ENCODE results near the gene IZUMO2. TPM values are rescaled to one million over a fixed set of nuclear protein-coding genes. Genes with fewer than 3 reads are reported as not detected.

Gene IZUMO2
- total RNA-seq, 1 experiment from 2014 or later: not detected

- TF ChIP-seq, protein P1, sequence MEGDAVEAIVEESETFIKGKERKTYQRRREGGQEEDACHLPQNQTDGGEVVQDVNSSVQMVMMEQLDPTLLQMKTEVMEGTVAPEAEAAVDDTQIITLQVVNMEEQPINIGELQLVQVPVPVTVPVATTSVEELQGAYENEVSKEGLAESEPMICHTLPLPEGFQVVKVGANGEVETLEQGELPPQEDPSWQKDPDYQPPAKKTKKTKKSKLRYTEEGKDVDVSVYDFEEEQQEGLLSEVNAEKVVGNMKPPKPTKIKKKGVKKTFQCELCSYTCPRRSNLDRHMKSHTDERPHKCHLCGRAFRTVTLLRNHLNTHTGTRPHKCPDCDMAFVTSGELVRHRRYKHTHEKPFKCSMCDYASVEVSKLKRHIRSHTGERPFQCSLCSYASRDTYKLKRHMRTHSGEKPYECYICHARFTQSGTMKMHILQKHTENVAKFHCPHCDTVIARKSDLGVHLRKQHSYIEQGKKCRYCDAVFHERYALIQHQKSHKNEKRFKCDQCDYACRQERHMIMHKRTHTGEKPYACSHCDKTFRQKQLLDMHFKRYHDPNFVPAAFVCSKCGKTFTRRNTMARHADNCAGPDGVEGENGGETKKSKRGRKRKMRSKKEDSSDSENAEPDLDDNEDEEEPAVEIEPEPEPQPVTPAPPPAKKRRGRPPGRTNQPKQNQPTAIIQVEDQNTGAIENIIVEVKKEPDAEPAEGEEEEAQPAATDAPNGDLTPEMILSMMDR (IDR thresholded peaks at IDR 0.05): no peak
- no peak for DNase-seq (ENCODE audit: low read depth, low spot score)
- CTCF ChIA-PET: no interaction called here
Observed at GRCh38 chr19:50202386-50202785, 39.3 kb upstream of the IZUMO2 start.

GRCh38 chr19:50199259-50199555 lies 36.1 kb upstream of the IZUMO2 start:
- ChIA-PET POLR2A (no interaction called here), CTCF (no interaction called here)
- Histone ChIP-seq H3K36me3 (ENCODE audit: control insufficient read depth, insufficient read depth, low read length) (no peaks in the 10 kb centered on the region), H3K27ac (ENCODE audit: low read length) (no peak overlapping the region), H3K9me3 (ENCODE audit: control insufficient read depth, insufficient read depth, low read depth, low read length) (no peaks in the 10 kb centered on the region), H3K27me3 (ENCODE audit: control insufficient read depth, insufficient read depth, low read length) (no peaks in the 10 kb centered on the region; the same call in 1 of the 2 replicates), H3K4me1 (ENCODE audit: control insufficient read depth, insufficient read depth, low read length) (no peaks in the 10 kb centered on the region; the same call in 1 of the 2 replicates), H3K4me3 (ENCODE audit: low read depth in 2 of 2, low read length in 2 of 2) (no peak overlapping the region)
- intact Hi-C loops (cut with micrococcal nuclease; ENCODE audit: unreplicated experiment) (no loop called here), in situ Hi-C loops (cut with HindIII; ENCODE audit: low pct_unique_long_range_greater_than_20kb, low sequenced_read_pairs) (no loop called here)
- BruUV-seq (replicated peaks): no TSS peak
- no peak for TF ChIP-seq SIN3A (IDR thresholded peaks at IDR 0.05; ENCODE audit: borderline replicate concordance, insufficient read depth, low read depth, low read length)
- TF ChIP-seq, protein P1 (IDR thresholded peaks at IDR 0.05): no peak
- TF ChIP-seq TCF7L2 (IDR thresholded peaks at IDR 0.05; ENCODE audit: low read depth, low read length): no peak
- TF ChIP-seq, protein P2, sequence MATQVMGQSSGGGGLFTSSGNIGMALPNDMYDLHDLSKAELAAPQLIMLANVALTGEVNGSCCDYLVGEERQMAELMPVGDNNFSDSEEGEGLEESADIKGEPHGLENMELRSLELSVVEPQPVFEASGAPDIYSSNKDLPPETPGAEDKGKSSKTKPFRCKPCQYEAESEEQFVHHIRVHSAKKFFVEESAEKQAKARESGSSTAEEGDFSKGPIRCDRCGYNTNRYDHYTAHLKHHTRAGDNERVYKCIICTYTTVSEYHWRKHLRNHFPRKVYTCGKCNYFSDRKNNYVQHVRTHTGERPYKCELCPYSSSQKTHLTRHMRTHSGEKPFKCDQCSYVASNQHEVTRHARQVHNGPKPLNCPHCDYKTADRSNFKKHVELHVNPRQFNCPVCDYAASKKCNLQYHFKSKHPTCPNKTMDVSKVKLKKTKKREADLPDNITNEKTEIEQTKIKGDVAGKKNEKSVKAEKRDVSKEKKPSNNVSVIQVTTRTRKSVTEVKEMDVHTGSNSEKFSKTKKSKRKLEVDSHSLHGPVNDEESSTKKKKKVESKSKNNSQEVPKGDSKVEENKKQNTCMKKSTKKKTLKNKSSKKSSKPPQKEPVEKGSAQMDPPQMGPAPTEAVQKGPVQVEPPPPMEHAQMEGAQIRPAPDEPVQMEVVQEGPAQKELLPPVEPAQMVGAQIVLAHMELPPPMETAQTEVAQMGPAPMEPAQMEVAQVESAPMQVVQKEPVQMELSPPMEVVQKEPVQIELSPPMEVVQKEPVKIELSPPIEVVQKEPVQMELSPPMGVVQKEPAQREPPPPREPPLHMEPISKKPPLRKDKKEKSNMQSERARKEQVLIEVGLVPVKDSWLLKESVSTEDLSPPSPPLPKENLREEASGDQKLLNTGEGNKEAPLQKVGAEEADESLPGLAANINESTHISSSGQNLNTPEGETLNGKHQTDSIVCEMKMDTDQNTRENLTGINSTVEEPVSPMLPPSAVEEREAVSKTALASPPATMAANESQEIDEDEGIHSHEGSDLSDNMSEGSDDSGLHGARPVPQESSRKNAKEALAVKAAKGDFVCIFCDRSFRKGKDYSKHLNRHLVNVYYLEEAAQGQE (IDR thresholded peaks at IDR 0.05; ENCODE audit: insufficient read depth in 1 of 2, low read depth in 2 of 2, low read length in 1 of 2): no peak
- TF ChIP-seq POLR2AphosphoS5 (IDR thresholded peaks at IDR 0.05; ENCODE audit: low read depth, low read length): no peak
- DNase-seq (ENCODE audit: low read depth, low spot score) (no peak), ATAC-seq (no peak)

More at GRCh38 chr19:50202386-50202785, 39.3 kb upstream of the IZUMO2 start:
- no peak for ATAC-seq
- no peak overlapping the region for H3K4me3 ChIP-seq (ENCODE audit: low read depth in 2 of 2, low read length in 2 of 2)
- H3K27me3 ChIP-seq (ENCODE audit: control insufficient read depth, insufficient read depth, low read length): no peaks in the 10 kb centered on the region
- no TSS peak for BruUV-seq (replicated peaks)
- no peaks in the 10 kb centered on the region; the same call in 1 of the 2 replicates for H3K4me1 ChIP-seq (ENCODE audit: control insufficient read depth, insufficient read depth, low read length)
- POLR2A ChIA-PET: no interaction called here
- H3K9me3 ChIP-seq (ENCODE audit: control insufficient read depth, insufficient read depth, low read depth, low read length): no peaks in the 10 kb centered on the region
- H3K27ac ChIP-seq (ENCODE audit: low read length): no peak overlapping the region
- intact Hi-C loops (cut with micrococcal nuclease; ENCODE audit: unreplicated experiment): no loop called here
- H3K36me3 ChIP-seq (ENCODE audit: control insufficient read depth, insufficient read depth, low read length): no peaks in the 10 kb centered on the region
- in situ Hi-C loops (cut with HindIII; ENCODE audit: low pct_unique_long_range_greater_than_20kb, low sequenced_read_pairs): no loop called here

All from Panc1 (cell line).